Medulla oblongata (tissue), 1 donor: Measurements from ENCODE around the gene ACTR8.
"Not testable (repeated sequence)": the region's sequence is repeated elsewhere in the genome, so short reads cannot be mapped to it uniquely, and the experiment has no call there.

Experiments used
- DNase-seq: peaks from one replicate; pipeline ENCODE4 v3.0.0-alpha.2; 2015; ENCODE audit errors: extremely low spot score

ACTR8 gene, protein sequence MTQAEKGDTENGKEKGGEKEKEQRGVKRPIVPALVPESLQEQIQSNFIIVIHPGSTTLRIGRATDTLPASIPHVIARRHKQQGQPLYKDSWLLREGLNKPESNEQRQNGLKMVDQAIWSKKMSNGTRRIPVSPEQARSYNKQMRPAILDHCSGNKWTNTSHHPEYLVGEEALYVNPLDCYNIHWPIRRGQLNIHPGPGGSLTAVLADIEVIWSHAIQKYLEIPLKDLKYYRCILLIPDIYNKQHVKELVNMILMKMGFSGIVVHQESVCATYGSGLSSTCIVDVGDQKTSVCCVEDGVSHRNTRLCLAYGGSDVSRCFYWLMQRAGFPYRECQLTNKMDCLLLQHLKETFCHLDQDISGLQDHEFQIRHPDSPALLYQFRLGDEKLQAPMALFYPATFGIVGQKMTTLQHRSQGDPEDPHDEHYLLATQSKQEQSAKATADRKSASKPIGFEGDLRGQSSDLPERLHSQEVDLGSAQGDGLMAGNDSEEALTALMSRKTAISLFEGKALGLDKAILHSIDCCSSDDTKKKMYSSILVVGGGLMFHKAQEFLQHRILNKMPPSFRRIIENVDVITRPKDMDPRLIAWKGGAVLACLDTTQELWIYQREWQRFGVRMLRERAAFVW

DNA sequence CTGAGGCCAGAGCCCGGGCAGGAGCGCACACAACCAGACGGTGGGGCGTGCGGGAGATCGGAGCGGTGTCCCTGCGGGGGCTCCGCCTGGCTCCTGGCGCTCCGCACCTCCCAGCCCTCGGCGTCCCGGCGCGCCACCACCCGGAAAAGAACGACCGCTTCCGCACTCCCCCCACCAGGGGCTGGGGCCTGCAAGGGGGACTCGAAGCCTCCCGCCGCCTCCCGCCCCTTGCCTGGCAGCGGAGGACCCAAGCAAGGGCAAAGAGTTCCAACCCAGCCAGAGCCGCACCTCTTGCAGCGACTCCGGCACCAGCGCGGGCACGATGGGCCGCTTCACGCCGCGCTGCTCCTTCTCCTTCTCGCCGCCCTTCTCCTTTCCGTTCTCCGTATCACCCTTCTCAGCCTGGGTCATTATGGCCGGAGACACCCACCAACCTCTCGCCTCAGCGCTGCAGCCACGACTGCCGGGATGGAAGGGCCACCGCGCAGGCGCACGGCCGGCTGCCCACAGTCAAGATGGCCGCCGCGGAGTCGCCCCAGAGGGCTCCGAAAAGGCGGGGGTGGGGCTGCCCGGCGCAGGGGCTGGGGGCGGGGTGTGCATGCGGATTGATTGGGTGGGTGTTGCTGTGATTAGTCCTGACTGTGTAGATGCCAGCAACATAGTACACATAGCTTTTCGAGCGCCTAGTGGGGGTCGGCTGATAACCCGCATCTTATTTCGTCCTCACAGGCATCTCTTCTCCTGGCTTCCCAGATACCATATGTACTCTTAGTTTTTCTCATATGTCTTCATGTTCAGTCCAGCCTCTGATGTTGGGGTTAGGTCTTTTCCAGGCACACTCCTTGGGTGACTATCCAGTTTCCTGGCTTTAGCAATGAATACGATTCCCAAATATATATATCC lies at the start of gene ACTR8:
TSS of gene ACTR8 (minus strand) at position 462 of the 903 bp plus-strand sequence. CDS start at position 411, 51 bp downstream.
- peak; percentile 85 for DNase-seq

DNA sequence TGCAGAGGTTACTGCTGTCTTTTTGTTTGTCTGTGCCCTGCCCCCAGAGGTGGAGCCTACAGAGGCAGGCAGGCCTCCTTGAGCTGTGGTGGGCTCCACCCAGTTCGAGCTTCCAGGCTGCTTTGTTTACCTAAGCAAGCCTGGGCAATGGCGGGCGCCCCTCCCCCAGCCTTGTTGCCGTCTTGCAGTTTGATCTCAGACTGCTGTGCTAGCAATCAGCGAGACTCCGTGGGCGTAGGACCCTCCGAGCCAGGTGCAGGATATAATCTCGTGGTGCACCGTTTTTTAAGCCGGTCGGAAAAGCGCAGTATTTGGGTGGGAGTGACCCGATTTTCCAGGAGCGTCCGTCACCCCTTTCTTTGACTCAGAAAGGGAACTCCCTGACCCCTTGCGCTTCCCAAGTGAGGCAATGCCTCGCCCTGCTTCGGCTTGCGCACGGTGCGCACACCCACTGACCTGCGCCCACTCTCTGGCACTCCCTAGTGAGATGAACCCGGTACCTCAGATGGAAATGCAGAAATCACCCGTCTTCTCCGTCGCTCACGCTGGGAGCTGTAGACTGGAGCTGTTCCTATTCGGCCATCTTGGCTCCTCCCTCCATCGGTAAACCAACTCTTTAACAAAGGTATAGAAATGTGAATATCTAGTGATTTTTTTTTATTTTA lies 45.4 kb upstream of the ACTR8 start:
- DNase-seq: not testable (repeated sequence)

DNA sequence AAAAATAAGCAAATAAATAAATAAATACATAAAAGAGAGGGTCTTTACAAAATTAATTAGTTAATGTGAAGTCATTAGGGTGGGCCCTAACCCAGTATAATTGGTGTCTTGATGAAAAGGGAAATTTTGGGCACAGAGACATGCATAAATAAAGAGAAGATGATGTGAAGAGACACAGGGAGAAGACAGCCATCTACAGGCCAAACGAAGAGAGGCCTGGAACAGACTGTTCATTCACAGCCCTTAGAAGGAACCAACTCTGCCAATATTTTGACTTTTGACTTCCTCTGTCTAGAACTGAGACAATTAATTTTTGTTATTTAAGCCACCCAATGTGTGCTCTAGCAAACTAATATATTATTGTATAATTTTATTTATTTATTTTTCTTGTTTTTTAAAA lies 39.3 kb upstream of the ACTR8 start:
- no peak for DNase-seq

DNA sequence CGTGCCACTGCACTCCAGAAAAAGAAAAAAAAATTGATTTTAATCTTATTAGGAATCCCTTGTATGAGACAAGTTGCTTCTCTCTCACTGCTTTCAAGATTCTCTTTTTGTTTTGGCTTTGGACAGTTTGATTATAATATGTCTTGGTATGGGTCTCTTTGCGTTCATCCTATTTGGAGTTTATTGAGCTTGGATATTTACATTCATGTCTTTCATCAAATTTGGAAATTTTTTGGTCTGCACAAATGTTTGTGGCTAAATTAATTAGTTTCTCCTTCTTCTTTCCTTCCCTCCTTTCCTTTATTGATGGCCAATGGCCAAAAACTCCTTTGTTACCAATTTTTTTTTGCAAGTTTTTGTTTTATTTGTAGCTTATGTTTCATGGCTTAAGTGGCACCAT lies 37.8 kb upstream of the ACTR8 start:
- no peak for DNase-seq

DNA sequence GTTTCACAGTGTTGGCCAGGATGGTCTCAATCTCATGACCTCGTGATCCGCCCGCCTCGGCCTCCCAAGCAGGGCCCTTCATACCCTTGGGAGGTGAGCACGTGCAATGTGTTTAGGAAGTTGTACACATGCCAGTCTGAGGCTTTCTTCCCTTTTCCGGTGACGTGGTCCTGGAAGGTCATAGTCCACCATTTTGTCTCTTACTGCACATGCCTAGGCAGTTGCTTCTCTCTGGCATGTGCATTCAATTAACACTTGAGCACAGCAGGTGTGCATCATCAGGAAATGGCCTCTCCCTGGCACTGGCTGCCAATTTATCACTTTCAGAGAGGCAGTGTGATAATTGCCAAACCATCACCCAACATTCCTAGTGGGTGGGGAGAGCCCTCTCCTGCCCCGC lies 31.4 kb upstream of the ACTR8 start:
- no peak for DNase-seq

DNA sequence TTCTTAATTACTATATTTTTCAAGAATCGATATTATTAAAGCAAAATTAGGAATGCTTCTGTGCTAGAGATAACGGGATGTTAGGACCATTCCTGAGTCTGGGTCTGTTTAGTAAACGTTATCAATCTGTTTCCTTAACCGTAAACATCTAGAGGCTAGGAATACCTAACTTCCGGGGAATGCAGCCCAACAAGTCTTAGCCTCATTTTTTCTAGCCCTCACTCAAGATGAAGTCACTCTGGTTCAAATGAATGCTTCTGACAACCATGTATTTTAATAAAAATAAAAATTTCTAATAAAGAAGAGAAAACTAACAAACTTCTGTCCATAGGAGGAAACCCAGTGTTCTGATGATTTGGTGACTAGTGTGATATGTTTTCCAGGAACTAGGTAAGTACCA lies 20.8 kb upstream of the ACTR8 start:
- no peak for DNase-seq

DNA sequence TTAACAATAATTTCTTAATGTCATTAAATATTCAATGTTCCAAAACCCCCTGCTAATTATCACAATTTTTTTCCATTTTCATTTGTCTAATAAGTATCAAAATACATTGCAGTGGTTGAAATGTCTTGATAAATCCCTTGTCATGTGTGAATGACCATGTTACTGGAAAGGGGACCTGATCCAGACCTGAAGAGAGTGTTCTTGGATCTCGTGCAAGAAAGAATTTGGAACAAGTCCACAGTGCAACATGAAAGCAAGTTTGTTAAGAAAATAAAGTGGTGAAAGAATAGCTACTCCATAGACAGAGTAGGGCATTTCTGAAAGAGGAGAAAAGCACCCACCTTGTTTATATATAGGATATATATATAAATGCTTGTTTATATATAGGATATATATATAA lies 20.1 kb upstream of the ACTR8 start:
- DNase-seq: no peak

- DNase-seq: no peak
These were observed 18.8 kb upstream of the ACTR8 start for GRCh38 chr3:53900666-53901331.

DNA sequence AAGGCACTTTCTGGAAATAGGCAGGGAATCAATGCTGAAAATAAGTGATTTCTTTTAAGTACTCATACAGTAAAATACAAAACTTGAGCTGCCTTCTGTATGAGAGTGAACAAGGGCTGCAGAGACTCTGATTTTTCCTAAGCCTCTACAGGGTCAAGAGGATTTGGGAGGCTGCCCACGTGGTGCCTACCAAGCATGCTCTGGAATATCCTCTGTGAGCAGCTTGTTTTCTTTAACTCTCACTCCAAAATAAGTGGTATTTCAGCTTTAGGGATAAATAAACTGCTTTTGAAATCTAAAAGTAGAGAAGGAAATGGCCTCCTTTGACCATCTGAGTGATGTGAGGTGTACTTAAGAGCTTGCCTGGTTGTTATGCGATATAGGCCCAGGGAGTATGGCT lies 17.8 kb upstream of the ACTR8 start:
- DNase-seq: no peak

- no peak for DNase-seq
These were observed 10.3 kb upstream of the ACTR8 start for GRCh38 chr3:53892286-53892637.

- peak; percentile 100 for DNase-seq
These were observed 9.7 kb upstream of the ACTR8 start, which contains the start of gene SELENOK for GRCh38 chr3:53891497-53892285. Gene SELENOK, minus strand, starts transcription at chr3:53891859.

- peak; percentile 23 for DNase-seq
These were observed 8.9 kb upstream of the ACTR8 start for GRCh38 chr3:53890726-53891475.

GRCh38 chr3:53888232-53888631 lies 6.3 kb upstream of the ACTR8 start:
- DNase-seq: no peak

GRCh38 chr3:53887446-53887845 lies 5.5 kb upstream of the ACTR8 start:
- no peak for DNase-seq

- DNase-seq: peak; percentile 47
These were observed 3.3 kb upstream of the ACTR8 start for GRCh38 chr3:53885239-53885638.

GRCh38 chr3:53884623-53885022 lies 2.7 kb upstream of the ACTR8 start:
- no peak for DNase-seq

DNA sequence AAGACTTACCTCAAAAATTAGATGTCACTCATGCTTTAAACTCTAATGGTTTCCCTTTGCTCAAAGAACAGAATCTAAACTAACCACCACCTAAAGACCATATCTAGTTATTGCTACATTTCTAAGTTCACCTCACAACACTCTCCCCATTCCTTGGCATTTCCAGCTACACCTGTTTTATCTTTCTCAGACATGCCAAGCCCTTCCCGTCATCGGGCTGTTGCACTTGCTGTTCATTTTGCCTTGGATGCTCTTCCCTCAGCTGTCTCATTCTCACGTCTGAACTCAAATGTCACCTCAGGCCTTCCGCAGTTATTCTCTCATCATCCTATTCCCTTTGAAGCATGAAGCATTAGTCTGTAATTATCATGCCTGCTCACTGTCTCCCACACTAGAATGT lies 1.1 kb upstream of the ACTR8 start:
- DNase-seq: no peak

GRCh38 chr3:53880396-53881345 lies 1.3 kb downstream of the ACTR8 start:
- DNase-seq: no peak
